ENCODE results near the gene SCAMP1.
"Not testable (repeated sequence)": the region's sequence is repeated elsewhere in the genome, so short reads cannot be mapped to it uniquely, and the experiment has no call there.

SCAMP1 gene

GRCh38 chr5:78355561-78355960 lies 4.9 kb upstream of the SCAMP1 start:
- TF ChIP-seq, protein P1, sequence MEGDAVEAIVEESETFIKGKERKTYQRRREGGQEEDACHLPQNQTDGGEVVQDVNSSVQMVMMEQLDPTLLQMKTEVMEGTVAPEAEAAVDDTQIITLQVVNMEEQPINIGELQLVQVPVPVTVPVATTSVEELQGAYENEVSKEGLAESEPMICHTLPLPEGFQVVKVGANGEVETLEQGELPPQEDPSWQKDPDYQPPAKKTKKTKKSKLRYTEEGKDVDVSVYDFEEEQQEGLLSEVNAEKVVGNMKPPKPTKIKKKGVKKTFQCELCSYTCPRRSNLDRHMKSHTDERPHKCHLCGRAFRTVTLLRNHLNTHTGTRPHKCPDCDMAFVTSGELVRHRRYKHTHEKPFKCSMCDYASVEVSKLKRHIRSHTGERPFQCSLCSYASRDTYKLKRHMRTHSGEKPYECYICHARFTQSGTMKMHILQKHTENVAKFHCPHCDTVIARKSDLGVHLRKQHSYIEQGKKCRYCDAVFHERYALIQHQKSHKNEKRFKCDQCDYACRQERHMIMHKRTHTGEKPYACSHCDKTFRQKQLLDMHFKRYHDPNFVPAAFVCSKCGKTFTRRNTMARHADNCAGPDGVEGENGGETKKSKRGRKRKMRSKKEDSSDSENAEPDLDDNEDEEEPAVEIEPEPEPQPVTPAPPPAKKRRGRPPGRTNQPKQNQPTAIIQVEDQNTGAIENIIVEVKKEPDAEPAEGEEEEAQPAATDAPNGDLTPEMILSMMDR (IDR thresholded peaks at IDR 0.05; ENCODE audit: insufficient read depth, low read length, missing control alignments): no peak
- POLR2A ChIA-PET: no interaction called here
- CTCF ChIA-PET: no interaction called here
- H3K4me3 ChIP-seq (ENCODE audit: low read depth, low read length): no peak overlapping the region
- DNase-seq (ENCODE audit: low read depth, low spot score): no peak

DNA sequence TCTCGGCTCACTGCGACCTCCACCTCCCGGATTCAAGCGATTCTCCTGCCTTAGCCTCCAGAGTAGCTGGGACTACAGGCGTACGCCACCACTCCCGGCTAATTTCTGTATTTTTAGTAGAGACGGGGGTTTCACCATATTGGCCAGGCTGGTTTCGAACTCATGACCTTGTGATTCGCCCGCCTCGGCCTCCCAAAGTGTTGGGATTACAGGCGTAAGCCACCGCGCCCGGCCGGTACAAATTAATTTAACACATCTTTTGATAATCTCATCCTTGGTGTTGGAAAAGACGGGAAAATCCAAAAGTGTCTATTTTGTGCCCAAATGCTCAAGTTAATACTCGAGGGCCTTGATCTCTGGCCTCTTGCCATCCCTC lies 974 bp upstream of the SCAMP1 start:
- POLR2A ChIA-PET: interaction anchor here (0.6 to 3.2 kb wide), 2 partner anchors 65 to 441 kb away, joined by 4 to 26 read pairs; partner anchors contain the start of gene AP3B1
- CTCF ChIA-PET: interaction anchor here (1.3 to 1.8 kb wide), 2 partner anchors 14 to 65 kb away, joined by 3 to 5 read pairs; partner anchors contain the start of gene AP3B1
- not testable (repeated sequence) for DNase-seq (ENCODE audit: low read depth, low spot score)
- peak overlapping the region; percentile 95 for H3K4me3 ChIP-seq (ENCODE audit: low read depth, low read length)

- POLR2A ChIA-PET: interaction anchor here (1.1 to 3.2 kb wide), 2 partner anchors 15 to 66 kb away, joined by 6 to 26 read pairs; partner anchors contain the start of gene AP3B1
- no peak for DNase-seq (ENCODE audit: low read depth, low spot score)
- peak overlapping the region; percentile 95 for H3K4me3 ChIP-seq (ENCODE audit: low read depth, low read length)
- TF ChIP-seq, protein P1 (IDR thresholded peaks at IDR 0.05; ENCODE audit: insufficient read depth, low read length, missing control alignments): no peak
- CTCF ChIA-PET: interaction anchor here (0.7 to 1.9 kb wide), 14 partner anchors 9 to 604 kb away, joined by 3 to 8 read pairs (median 3); partner anchors contain the start of gene AP3B1
These were observed 182 bp downstream of the SCAMP1 start for GRCh38 chr5:78360674-78360923.

DNA sequence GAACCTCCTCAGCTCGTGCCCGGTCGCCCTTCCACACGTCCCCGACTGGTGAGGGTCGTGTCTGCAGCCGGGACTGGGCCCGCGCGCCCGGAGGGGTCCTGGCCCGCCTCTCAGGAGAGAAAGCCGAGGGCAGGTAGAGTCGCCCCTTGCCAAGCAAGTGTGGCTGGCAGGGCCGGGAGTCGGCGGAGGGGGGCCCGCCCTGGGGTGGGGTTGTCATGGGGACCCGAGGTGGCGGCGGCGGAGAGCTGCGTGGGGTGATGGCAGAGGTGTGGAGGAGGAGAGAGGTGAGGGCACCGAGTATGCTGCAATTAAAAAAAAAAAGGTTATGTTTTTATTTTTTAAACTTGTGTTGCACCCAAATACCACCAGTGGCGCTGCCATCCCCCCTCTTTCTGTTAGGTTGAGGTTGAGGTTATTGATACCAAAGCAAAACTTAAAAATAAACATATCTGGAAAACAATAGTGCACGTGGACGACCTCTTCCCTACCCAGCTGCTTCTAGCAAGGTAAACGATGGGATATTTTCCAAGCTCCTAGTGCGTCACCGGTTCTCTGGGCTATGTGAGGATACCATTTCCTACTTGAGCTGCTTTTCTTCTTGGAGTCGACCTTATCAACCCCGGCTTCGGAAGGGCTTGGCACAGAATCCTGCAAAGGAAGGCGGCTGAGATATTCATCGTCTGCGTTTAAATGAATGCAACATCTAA lies 660 bp downstream of the SCAMP1 start:
- CTCF ChIA-PET: interaction anchor here (0.7 to 1.9 kb wide), 14 partner anchors 10 to 604 kb away, joined by 3 to 8 read pairs (median 3); partner anchors contain the start of gene AP3B1

GRCh38 chr5:78361631-78361993 lies 1.2 kb downstream of the SCAMP1 start:
- ChIA-PET CTCF (interaction anchor here (0.8 to 1.9 kb wide), 6 partner anchors 10 to 72 kb away, joined by 3 to 7 read pairs (median 4); partner anchors contain the start of gene AP3B1), POLR2A (interaction anchor here (0.7 to 3.2 kb wide), 2 partner anchors 11 to 67 kb away, joined by 3 to 26 read pairs; partner anchors contain the start of gene AP3B1)
- TF ChIP-seq, protein P1 (IDR thresholded peaks at IDR 0.05; ENCODE audit: insufficient read depth, low read length, missing control alignments): no peak

More for the DNA sequence above, 660 bp downstream of the SCAMP1 start:
- TF ChIP-seq, protein P1 (IDR thresholded peaks at IDR 0.05; ENCODE audit: insufficient read depth, low read length, missing control alignments): no peak
- H3K4me3 ChIP-seq (ENCODE audit: low read depth, low read length): peak overlapping the region; percentile 95
- no peak for DNase-seq (ENCODE audit: low read depth, low spot score)
- POLR2A ChIA-PET: interaction anchor here (0.7 to 3.2 kb wide), 3 partner anchors 12 to 66 kb away, joined by 3 to 26 read pairs (median 6); partner anchors contain the start of gene AP3B1

DNA sequence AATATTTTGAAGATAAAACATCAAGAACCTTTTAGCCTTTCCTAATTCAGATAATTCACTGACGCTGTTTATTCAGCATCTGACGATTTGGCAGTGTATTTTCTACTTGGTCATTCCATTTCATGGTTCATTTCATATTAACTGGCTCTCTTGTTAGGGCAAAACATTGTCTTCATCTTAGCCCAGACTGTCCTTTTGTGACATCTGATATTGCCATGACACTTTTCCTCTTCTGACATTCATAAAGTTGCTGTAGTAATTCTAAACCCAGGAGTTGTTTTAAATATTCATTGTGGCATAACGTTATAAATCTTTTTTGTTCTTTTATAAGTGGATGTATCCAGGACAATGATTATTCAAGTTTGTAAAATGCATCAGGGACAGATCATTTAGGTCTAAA lies 1.8 kb downstream of the SCAMP1 start:
- CTCF ChIA-PET: no interaction called here
- H3K4me3 ChIP-seq (ENCODE audit: low read depth, low read length): no peak overlapping the region
- TF ChIP-seq, protein P1 (IDR thresholded peaks at IDR 0.05; ENCODE audit: insufficient read depth, low read length, missing control alignments): no peak
- POLR2A ChIA-PET: no interaction called here
- DNase-seq (ENCODE audit: low read depth, low spot score): no peak

More at GRCh38 chr5:78361631-78361993, 1.2 kb downstream of the SCAMP1 start:
- DNase-seq (ENCODE audit: low read depth, low spot score): no peak
- H3K4me3 ChIP-seq (ENCODE audit: low read depth, low read length): peak overlapping the region; percentile 95

All from AG04449 (cell line).